Parathyroid adenoma (tissue), 2 donors: ENCODE measurements around the gene SUCLG2.

Source experiments
- H2AFZ ChIP-seq: fragments of 300-600 bp; sonication (generic); one replicate; pipeline ENCODE4 v1.7.0; 2017; ENCODE audit warnings: antibody characterized with exemption, mild to moderate bottlenecking
- H3K27ac ChIP-seq: fragments of 300-600 bp; sonication (generic); one replicate; pipeline ENCODE4 v1.7.0; 2017
- H3K27me3 ChIP-seq: fragments of 300-600 bp; sonication (generic); one replicate; pipeline ENCODE4 v1.7.0; 2017; ENCODE audit warnings: low read length; ENCODE audit not compliant: control insufficient read depth, insufficient read depth
- H3K36me3 ChIP-seq: fragments of 300-600 bp; sonication (generic); one replicate; pipeline ENCODE4 v1.7.0; 2017; ENCODE audit warnings: low read length; ENCODE audit not compliant: control insufficient read depth, insufficient read depth
- H3K4me1 ChIP-seq: fragments of 300-600 bp; sonication (generic); one replicate; pipeline ENCODE4 v1.7.0; 2017; ENCODE audit warnings: control low read depth
- H3K4me2 ChIP-seq: fragments of 300-600 bp; sonication (generic); one replicate; pipeline ENCODE4 v1.7.0; 2017; ENCODE audit warnings: low read length
- H3K4me3 ChIP-seq: fragments of 300-600 bp; sonication (generic); one replicate; pipeline ENCODE4 v1.7.0; 2017; ENCODE audit warnings: low read depth, low read length
- H3K79me2 ChIP-seq: fragments of 300-600 bp; sonication (generic); one replicate; pipeline ENCODE4 v1.7.0; 2017; ENCODE audit warnings: control low read depth
- H3K9ac ChIP-seq: fragments of 300-600 bp; sonication (generic); one replicate; pipeline ENCODE4 v1.7.0; 2017; ENCODE audit warnings: mild to moderate bottlenecking
- H3K9me3 ChIP-seq: fragments of 300-600 bp; sonication (generic); one replicate; pipeline ENCODE4 v1.7.0; 2017; ENCODE audit warnings: low read length; ENCODE audit not compliant: control insufficient read depth
- TF ChIP-seq, protein P1 (sequence below): fragments of 300-600 bp; sonication (generic); IDR thresholded peaks from one replicate; pipeline ENCODE4 v1.7.0; 2017; ENCODE audit warnings: antibody characterized with exemption, mild to moderate bottlenecking
- donor health status: primary hyperparathyroidism.

Gene SUCLG2

DNA sequence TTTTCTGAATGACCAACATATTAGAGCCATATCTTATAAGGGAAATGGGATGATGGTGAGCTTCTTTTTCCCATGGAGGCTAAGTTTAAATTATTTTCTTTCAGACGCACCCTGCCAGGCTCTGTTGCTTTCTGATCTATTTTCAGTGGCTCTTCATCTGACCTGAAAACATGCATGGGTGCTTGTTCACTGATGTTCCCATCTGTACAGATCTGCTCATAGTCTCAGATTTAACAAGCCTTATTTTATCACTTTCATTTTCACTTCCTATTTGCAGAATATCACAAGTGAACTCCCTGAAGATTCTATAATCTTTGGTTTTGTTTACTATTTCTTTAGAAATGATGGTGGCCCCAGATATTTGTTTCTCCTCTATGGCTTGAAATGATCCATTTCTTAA lies 31.1 kb upstream of the SUCLG2 start:
- Histone ChIP-seq H3K4me2 (no peak overlapping the region), H3K4me1 (no peaks in the 10 kb centered on the region), H3K79me2 (no peaks in the 10 kb centered on the region), H2AFZ (no peak overlapping the region), H3K36me3 (no peaks in the 10 kb centered on the region), H3K9me3 (no peaks in the 10 kb centered on the region), H3K27ac (no peak overlapping the region), H3K27me3 (no peaks in the 10 kb centered on the region), H3K4me3 (no peak overlapping the region), H3K9ac (no peak overlapping the region)
- TF ChIP-seq, protein P1, sequence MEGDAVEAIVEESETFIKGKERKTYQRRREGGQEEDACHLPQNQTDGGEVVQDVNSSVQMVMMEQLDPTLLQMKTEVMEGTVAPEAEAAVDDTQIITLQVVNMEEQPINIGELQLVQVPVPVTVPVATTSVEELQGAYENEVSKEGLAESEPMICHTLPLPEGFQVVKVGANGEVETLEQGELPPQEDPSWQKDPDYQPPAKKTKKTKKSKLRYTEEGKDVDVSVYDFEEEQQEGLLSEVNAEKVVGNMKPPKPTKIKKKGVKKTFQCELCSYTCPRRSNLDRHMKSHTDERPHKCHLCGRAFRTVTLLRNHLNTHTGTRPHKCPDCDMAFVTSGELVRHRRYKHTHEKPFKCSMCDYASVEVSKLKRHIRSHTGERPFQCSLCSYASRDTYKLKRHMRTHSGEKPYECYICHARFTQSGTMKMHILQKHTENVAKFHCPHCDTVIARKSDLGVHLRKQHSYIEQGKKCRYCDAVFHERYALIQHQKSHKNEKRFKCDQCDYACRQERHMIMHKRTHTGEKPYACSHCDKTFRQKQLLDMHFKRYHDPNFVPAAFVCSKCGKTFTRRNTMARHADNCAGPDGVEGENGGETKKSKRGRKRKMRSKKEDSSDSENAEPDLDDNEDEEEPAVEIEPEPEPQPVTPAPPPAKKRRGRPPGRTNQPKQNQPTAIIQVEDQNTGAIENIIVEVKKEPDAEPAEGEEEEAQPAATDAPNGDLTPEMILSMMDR, result no peak

- Histone ChIP-seq H3K9me3 (no peaks in the 10 kb centered on the region), H3K36me3 (no peaks in the 10 kb centered on the region), H3K27me3 (no peaks in the 10 kb centered on the region), H3K79me2 (no peaks in the 10 kb centered on the region), H3K4me2 (no peak overlapping the region), H3K4me3 (no peak overlapping the region), H3K4me1 (no peaks in the 10 kb centered on the region), H2AFZ (no peak overlapping the region), H3K27ac (no peak overlapping the region), H3K9ac (no peak overlapping the region)
- TF ChIP-seq, protein P1, result no peak
Measured at GRCh38 chr3:67684211-67684610, 29.8 kb upstream of the SUCLG2 start.

GRCh38 chr3:67683522-67683921 lies 29.1 kb upstream of the SUCLG2 start:
- Histone ChIP-seq H3K79me2 (no peaks in the 10 kb centered on the region), H2AFZ (no peak overlapping the region), H3K27me3 (no peaks in the 10 kb centered on the region), H3K4me1 (no peaks in the 10 kb centered on the region), H3K9ac (no peak overlapping the region), H3K36me3 (no peaks in the 10 kb centered on the region), H3K4me2 (no peak overlapping the region), H3K27ac (no peak overlapping the region), H3K9me3 (no peaks in the 10 kb centered on the region), H3K4me3 (no peak overlapping the region)
- TF ChIP-seq, protein P1, result no peak

- no peaks in the 10 kb centered on the region for H3K27me3 ChIP-seq
- no peaks in the 10 kb centered on the region for H3K4me1 ChIP-seq
- no peaks in the 10 kb centered on the region for H3K79me2 ChIP-seq
- no peaks in the 10 kb centered on the region for H3K36me3 ChIP-seq
- H3K9ac ChIP-seq, result no peak overlapping the region
- H3K4me3 ChIP-seq, result no peak overlapping the region
- TF ChIP-seq, protein P1, result no peak
- no peak overlapping the region for H2AFZ ChIP-seq
- H3K27ac ChIP-seq, result no peak overlapping the region
- no peaks in the 10 kb centered on the region for H3K9me3 ChIP-seq
- no peak overlapping the region for H3K4me2 ChIP-seq
Measured at GRCh38 chr3:67678665-67679064, 24.3 kb upstream of the SUCLG2 start.

DNA sequence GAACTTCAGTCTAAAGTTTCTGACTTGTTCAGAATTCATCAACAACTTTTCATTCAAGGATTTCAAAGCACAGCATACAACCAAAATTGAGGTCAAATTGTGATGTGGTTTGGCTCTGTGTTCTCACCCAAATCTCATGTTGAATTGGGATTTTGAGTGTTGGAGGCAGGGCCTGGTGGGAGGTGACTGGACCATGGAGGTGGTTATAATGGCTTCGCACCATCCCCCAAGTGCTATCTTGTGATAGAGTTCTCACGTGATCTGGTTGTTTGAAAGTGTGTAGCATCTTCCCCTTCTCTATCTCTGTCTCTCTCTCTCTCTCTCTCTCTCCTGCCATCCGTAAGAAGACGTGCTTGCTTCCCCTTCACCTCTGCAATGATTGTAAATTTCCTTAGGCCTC lies 19.6 kb upstream of the SUCLG2 start:
- no peak overlapping the region for H3K27ac ChIP-seq
- H3K27me3 ChIP-seq, result no peaks in the 10 kb centered on the region
- no peak overlapping the region for H2AFZ ChIP-seq
- H3K4me1 ChIP-seq, result no peaks in the 10 kb centered on the region
- H3K9ac ChIP-seq, result no peak overlapping the region
- no peak overlapping the region for H3K4me3 ChIP-seq
- H3K4me2 ChIP-seq, result no peak overlapping the region
- TF ChIP-seq, protein P1, result no peak
- no peaks in the 10 kb centered on the region for H3K79me2 ChIP-seq
- no peaks in the 10 kb centered on the region for H3K9me3 ChIP-seq
- H3K36me3 ChIP-seq, result no peaks in the 10 kb centered on the region
